ENCODE measurements around the gene EXTL2.
"Not testable (repeated sequence)": the region's sequence is repeated elsewhere in the genome, so short reads cannot be mapped to it uniquely, and the experiment has no call there.

The EXTL2 gene, protein sequence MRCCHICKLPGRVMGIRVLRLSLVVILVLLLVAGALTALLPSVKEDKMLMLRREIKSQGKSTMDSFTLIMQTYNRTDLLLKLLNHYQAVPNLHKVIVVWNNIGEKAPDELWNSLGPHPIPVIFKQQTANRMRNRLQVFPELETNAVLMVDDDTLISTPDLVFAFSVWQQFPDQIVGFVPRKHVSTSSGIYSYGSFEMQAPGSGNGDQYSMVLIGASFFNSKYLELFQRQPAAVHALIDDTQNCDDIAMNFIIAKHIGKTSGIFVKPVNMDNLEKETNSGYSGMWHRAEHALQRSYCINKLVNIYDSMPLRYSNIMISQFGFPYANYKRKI

DNA sequence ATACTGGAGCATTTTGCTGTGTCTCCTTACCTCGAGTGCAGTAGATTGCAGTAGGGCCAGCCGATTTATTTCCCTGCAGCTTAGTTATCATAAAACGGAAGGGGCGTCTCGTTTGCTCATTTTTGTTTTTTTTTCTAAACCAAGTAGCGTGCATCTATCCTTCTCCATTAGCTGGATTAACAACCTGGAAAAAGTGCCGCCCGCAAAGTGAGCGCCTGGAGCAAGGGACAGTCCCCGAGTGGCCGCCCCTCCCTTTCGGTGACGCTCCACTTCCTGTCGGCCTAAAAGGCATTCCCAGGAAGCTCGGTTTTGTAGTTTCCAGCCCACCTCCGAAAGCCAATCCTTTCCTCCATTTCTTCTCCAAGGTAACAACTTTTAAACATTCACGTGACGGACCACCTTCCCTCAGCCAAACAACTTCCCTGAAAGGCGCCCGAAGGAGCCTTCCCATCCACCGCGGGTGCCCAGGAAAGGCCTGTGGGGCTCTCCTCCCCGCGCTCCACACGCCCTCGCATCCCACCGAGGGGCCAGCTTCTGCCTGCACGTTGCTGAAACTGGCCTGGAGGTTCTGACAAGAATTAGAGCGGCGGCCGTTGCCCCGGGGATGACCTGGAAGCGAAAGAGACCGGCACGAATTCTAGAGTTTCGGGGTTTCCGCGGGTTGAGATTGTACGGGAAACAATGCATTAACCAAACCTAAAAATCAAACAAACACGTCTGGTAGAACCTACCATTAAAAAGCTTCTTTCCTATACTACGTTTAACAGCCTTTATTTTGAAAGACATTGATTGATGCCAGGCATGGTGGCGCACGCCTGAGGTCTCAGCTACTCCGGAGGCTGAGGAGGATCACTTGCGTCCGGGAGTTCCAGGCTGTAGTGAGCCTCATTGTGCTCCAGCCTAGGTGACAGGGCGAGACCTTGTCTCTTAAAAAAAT, at the start of gene EXTL2:
TSS of gene EXTL2 (minus strand) at position 240 of the 937 bp plus-strand sequence. CDS start 6,085 bp downstream, outside the sequence.
- DNase-seq: peak; percentile 92 to 93

DNA sequence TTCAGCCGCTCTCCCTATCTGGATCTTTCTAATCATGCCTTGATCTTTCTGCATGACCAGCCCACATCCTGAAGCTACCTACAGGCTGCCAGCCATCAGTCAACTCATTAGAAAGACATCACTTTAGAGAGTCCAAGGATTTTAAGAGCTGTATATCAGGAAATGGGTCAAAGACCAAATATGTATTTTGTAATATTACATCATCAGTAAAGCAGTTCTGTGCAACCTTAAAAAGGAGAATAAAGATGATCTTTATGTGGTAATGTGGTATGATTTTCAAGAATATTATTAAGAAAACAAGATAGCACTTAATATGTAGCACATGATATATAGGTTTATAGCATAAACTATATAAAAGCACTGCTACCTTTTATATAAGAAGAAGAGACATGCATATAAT, 48.9 kb upstream of the EXTL2 start:
- DNase-seq: no peak

DNA sequence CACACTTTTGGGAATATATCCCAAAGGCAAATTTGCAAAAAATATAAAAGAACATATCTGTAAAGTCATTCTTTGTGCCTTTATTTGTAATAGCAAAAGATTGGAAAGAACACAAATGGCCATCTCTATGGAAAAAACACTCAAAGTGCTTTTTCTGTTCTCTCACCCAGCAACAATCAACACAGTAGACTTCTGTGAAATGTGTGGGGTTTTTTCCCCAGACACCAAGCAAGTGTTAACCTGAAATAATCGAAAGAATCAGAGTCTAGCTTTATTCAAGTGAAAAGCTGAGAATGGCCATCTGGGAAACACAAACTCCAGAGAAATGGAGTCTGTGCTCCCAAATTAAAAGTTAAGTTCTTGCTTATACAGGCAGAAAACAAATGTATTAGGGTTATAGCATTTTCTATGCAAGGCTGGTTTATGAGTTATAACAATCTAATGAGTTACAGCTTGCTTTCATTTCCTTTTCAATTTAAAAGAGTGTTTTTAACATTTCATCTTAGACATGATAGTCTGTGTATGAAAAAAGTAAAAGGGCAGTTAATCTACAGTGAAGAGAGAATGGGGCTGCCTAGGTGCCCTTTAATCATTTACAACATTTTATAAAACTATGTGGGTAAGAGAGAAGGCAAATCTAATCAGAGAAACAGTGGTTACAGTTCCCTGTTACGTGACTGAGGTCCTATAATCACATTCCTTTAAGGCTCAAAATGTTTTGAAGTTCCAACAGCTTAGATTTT, 47.8 kb upstream of the EXTL2 start:
- DNase-seq: no peak

DNA sequence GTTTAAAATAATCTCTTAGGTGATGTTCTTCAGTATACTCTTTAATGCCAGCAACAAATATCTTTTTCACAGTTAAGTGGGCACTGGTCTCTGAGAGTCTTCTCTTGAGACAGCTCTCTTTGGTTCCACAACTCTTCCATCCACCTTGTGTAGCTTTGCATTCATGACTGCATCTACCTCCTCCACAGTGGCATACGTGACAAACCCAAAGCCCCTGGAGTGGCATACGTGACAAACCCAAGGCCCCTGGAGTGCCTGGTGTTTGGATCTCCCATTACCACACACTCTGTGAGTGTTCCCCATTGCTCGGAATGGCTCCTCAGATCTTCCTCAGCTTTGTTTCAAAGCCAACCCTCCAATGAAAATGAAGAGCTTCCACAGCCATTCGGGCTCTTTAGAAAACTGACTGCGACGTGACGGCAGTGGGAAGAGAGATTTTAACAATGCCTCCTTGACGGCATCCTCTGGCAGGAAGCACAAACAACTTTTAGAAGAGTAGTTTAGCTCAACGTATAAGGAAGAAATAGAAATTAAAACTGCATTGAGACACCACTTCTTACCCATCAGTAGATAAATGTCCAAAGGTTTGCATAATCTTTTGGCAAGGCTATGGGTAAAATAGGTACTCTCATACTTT, 47.1 kb upstream of the EXTL2 start:
- no peak for DNase-seq

DNA sequence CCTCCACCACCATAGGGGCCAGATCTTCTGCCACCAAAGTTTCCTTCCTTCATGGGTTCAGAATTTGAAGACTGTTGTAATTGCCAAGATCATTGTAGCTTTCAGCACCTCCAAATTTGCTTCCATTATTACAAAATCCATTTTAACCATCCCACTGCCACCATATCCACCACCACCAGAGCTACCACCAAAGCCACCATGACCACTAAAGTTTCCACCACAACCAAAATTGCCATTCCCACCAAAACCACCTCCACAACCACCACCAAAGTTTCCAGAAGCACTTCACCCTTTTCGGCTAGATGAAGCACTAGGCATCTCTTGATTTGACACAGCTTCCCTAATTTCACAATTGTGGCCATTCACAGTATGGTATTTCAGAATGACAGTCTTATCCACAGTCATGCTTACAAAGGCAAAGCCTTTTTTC, 46.5 kb upstream of the EXTL2 start:
- DNase-seq: no peak

DNA sequence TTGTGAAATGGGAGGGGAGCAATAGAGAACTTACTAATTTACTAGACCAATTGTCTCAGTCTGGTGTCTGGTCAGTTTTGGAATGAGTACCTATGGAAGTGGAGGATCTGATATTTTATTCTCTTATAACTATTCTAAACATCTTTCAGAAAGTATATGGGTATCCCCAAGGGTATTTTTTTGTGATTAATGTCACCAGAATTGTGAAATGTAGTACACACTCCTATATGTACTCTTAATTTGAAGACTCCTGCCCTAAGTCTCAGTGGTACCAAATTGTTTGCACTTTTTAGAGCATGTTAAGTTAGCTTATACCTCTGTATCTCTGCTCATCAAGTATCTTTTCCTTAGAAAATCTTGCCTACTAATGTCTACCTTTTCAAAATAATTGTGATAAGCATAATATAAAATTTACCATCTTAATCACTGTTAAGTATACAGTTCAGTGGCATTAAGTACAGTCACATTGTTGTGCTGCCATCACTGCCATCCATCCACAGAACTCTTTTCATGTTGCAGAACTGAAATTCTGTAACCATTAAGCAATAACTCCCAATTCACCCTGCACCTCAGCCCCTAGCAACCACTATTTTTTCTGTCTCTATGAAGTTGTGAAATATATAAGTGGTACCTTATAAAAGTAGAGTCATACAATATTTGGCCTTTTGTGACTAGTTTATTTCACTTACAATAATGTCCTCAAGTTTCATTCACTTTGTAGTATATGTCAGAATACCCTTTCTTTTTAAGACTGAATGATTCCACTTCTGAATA, 41.7 kb upstream of the EXTL2 start:
- no peak for DNase-seq

DNA sequence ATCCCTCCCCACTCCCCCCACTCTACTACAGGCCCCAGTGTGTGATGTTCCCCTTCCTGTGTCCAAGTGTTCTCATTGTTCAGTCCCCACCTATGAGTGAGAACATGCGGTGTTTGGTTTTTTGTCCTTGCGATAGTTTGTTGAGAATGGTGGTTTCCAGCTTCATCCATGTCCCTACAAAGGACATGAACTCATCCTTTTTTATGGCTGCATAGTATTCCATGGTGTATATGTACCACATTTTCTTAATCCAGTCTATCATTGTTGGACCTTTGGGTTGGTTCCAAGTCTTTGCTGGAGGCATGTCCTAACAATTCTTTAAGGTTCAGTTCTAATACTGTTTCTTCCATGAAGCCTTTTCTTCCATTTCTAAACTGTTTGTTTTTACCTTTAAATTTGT, 38.9 kb upstream of the EXTL2 start:
- not testable (repeated sequence) for DNase-seq

DNA sequence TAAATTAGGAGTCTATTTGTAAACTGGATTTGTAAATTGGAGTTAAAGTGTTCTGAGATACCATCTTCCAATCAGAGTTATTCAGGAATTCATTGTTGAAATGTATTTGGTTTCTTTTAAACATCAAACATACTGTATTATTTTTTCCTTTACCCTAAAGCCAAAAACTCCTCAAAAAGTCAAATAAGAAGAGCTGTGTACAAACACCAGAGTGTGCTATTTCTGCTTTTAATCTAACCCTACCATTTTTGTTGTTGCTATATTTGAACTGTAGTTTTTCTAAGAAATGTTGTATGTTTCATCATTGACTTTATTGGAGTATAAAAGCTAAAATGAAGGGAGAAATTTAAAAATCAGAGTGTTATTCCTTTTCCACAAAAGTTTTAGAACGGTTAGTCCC, 37.1 kb upstream of the EXTL2 start:
- DNase-seq: no peak

DNA sequence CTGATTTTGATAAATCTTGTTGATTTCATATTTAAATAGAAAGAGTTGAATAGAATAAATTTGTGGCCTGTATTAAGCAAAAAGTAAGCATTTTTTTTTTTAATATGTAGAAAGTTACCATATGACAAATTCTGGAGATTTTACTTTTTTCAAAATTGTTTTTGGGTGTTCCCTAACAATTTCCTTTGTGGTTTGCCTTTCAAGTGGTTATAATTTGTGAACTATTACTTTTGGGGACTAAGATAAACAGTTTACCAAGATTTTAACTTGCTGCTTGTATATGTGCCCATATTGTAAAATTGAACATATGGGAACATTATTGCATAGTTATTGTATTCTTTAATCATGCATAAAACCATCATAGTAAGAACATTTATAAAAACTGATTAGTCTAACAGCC, 35.9 kb upstream of the EXTL2 start:
- no peak for DNase-seq

DNA sequence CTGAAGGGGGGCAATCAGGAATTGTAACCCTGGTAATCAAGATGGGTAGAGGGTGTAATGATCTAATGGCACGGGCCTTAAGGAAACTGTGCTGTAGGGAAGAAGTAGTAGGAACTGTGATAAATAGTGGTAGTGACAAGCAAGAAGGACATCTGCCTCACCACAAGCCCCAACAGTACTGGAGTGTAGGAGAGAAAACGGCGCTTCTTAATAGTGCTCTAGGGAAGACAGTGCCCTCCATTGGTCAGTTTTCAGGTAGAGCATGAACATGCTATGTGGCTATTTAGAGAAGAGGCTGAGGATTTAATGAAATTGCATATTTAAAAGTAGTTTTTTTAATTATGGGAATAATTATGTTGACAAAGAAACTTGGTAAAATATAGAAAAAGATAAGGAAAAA, 33.5 kb upstream of the EXTL2 start:
- DNase-seq: peak in 1 of 2 experiments; percentile 18

DNA sequence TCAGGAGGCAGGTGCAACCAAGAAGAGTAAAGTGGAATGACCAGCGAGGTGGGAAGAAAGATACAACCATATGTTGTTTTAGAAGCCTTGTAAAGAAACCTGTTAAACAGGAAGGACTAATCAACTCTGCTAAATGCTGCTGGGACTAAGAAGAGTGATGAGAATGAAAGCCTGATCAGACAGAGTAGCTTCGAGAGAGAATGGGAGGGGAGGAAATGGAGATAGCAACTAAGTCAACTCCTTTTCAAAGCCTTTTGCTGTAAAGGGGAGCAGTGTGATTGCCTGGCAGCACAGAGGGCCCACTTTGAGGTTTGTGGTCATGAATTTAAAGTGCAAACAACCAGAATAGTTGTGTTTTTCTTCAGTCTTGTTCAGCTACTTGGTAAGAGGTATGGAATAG, 32.6 kb upstream of the EXTL2 start:
- peak in 1 of 2 experiments; percentile 6 for DNase-seq

DNA sequence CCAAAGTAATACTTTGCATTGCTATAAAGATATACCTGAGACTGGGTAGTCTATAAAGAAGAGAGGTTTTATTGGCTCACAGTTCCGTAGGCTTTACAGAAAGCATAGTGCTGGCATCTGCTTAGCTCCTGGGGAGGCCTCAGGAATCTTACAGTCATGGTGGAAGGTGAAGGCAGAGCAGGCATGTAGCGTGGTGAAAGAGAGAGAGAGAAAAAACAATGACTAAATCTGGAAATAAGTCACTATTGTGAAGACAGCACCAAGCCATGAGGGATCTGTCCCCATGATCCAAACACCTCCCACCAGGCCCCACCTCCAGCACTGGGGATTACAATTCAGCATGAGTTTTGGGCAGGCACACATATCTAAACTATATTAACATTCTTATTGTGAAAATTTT, 31.6 kb upstream of the EXTL2 start:
- no peak for DNase-seq

DNA sequence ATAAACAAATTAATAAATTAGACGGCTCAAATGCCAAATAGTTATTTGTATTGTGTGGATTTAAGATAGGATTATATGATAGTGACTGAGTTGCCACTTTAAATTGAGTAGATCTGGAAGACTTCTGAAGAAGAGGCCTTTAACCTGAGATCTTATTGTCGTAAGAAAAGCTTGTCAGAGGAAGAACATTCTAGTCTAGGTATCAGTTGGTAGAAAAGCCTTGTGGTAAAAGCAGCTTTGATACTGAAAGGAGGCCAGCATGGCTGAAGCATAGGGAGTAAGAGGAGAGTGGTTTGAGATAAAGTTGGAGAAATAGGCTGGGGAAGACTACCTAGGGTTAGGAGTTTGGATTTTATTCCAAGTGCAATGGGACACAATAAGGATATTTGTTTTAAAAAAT, 30.3 kb upstream of the EXTL2 start:
- no peak for DNase-seq

DNA sequence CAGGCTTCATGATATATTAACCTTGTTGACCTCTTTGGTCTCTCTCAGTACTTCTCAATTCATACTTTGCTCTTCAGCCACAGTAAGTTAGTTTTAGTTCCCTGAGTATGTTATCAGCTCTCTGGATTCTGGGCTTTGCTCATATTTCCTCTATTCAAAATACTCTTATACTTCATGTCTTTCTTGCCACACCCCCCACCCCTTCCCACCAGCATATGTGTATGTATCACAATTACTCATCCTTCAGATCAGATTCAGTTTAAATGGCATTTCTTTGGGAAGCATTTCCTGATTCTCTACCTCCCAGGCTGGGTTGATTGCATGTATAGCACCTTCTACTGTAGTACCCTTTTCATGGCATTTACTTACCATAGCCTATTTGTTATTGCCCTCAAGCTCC, 29.6 kb upstream of the EXTL2 start:
- DNase-seq: no peak

DNA sequence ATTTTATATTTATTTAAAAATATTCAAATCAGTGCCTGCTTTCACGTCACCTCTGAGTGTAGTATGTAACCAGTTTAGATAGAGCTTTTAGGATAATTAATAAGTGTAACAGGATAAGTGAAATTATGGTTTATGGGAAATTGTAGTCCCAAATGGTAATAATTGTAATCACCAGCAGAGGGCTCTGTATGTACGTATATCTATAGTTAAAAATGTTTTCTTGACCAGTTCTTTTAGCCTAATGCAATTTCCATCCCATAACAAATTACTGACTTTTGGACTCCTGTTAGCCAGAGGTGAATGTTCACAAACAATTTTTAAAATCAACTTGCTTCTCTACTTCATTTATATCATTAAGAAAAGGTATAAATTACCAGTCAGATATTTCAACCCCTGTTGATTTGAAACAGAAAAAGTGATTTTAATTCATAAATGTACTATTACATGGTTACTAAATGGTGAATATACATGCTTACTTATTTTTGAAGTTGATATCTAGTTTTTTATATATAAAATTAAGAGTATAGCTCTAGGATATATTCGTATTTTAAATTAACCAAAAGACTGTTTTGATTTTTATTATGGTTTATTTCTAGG, 26.6 kb upstream of the EXTL2 start:
- DNase-seq: peak; percentile 28 to 73

DNA sequence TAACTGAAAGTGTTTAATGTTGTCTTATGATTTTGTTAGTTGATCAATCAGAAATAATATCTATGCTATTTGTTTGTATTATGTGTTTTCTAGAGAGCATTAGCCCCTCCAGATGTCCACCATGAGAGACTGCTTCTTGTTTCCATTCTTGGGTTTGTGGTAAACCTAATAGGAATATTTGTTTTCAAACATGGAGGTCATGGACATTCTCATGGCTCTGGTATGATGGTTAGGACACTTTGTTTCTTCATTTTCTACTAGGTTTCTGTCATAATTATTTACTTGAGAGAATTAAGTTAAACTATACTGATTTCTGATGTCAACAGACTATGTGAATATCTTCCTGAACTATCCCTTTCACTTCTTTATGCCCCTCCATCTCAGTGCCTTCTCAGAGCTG, 17.4 kb upstream of the EXTL2 start:
- DNase-seq: no peak

DNA sequence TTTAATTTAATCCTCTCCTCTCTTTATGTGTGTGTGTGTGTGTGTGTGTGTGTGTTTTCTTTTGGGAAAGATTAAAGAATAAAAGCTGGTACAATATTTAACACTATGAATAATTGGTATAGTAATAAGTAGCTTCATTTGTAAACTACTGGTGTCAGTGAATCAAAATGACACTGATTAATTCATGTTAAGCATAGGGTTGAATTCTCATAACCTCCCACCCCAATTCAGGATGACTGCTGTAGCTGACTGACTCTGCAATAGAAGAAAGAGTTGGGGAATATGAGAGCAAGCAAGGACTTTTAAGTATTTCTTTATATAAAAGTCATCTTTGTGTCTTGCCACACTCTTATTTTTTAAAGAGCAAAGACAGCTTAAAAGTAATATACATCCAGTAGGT, 14.4 kb upstream of the EXTL2 start:
- no peak for DNase-seq

DNA sequence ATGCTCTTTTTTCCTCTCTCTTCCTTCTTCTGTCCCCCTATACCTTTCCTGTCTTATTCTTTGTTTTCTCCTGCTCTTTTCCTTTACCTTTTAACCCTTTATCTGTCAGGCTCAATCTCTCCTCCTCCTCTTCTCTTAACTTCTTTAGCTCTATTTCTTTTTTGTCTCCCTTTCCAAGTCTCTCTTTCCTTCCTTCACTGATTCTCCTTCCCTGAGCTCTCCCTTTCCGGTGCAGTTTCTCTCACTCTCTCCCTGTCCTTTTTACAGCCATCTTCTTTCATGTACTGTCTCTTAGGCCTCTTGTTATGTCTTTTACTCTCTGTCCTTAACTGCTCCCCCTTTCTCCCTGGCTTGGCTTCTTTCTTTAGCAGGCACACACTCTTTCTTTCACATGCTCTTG, 13.2 kb upstream of the EXTL2 start:
- no peak for DNase-seq

DNA sequence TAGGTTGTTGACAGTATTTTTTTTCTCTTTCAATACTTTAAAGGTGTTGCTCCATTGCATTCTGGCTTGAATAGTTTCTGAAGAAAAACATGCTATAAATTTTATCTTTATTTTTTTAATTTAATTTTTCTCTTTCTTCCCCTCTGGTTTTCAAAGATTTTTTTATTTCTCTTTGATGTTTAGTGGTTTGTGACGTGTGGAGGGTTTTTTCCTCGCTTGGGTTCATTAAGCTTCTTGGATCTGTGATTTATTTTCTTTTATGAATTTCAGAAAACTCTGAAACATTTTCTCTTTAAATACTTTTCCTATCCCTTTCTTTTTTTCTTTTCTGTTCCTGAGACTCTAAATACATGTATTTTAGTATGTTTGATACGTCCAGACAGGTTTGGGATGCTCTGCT, 10.5 kb upstream of the EXTL2 start:
- DNase-seq: no peak

DNA sequence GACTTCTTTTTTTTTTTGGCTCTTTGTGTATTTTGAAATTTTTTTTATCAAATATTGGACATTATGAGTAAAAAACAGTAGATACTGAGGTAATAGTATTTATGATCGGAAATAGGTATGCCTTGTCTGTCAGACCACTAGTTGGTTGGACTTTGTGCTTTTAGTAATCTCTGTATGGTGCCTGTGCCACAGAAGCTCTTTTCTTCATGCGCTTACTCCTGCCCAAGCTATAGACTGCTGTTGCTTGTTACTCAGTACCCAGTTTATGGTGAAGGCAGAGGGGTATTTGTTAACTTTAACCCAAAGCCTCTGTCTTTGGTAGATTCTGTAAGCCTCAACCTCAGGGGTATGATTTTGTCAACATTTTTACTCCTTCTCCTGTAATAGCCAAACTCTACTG, 9.9 kb upstream of the EXTL2 start:
- no peak for DNase-seq

DNA sequence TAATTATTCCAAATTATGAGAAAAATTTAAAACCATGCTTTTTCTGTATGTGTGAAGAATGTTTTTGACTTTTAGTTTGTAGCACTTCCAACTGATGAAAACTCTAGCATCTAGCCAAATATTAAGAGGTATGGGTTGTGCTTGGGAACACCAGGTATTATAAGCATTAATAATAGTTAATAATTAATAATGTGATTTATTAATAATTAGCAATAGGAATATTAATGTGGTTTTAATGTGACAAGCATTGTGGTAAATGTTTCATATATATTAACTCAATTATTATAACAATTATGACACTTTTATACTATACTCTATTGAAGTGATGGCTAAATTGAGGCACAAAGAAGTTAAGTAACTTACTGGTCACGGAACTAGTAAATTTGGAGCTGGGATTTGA, 9.1 kb upstream of the EXTL2 start:
- DNase-seq: no peak

DNA sequence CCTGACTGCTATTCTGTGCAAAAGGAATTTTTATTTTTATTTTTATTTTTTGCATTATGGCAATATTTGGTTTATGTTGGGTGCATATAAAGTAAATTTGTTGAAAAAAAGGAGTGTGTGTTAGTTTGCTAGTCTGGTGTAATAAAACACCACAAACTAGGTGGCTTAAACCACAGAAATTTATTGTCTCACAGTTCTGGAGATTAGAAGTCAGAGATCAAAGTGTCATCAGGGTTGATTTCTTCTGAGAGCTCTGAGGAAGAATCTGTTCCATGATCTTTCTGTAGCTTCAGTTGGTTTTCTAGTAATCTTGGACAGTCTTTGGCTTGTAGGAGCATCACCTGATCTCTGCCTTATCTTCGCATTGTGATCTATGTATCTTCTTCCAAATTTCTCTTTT, 7.7 kb upstream of the EXTL2 start:
- no peak for DNase-seq

Data from NCI-H526 (cell line).